Suppressor macrophage (primary cell): Measurements from ENCODE around the gene NSL1.
A peak's percentile ranks its signal among the peaks of the same experiment; 100 is the strongest.
"Not testable (repeated sequence)": the region's sequence is repeated elsewhere in the genome, so short reads cannot be mapped to it uniquely, and the experiment has no call there.

Experiments used
- DNase-seq, 4 experiments: peaks; one replicate each; pipeline ENCODE4 v3.0.0-alpha.2; 2020 to 2022

Gene NSL1

GRCh38 chr1:212746546-212746945 lies 45.0 kb downstream of the NSL1 start:
- DNase-seq: no peak

DNA sequence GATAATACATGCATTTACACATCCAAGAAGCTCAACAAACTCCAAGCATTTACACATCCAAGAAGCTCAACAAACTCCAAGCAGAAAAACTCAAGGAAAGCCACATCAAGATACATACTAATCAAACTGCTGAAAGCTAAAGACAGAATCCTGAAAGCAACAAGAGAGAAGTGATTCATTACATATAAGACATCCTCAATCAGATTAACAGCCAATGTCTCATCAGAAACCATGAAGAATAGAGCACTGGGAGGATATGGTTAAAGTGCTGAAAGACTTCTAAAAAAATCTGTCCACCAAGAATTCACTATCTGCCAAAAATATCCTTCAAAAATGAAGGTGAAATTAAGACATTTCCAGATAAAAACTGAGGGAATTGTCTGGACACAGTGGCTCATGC lies 46.3 kb downstream of the NSL1 start:
- DNase-seq: no peak

- no peak for DNase-seq
These were observed 47.6 kb downstream of the NSL1 start for GRCh38 chr1:212743901-212744475.

- no peak for DNase-seq
These were observed 53.2 kb downstream of the NSL1 start for GRCh38 chr1:212738330-212738729.

- no peak for DNase-seq
These were observed 54.0 kb downstream of the NSL1 start for GRCh38 chr1:212737559-212737958.

- no peak for DNase-seq
These were observed 58.5 kb downstream of the NSL1 start for GRCh38 chr1:212733109-212733508.

DNA sequence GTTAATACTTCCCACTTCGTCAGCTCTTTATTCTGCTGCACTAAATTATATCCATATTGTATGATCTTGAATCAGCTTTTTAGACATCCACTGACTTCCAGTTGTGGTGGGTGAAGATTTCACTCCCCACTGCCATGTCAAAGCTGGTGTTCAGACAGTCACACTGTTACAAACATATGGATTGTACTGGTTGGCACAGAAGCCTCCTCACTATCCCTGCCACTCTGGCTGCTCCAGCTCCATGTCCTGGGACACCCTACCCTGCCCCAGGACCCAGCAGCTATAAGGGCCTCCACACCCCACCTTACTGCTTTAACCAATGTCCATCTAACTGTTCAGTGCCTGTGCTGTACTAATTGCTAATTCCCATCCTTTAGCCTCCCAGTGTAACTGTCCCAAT lies 59.9 kb downstream of the NSL1 start:
- DNase-seq: no peak

DNA sequence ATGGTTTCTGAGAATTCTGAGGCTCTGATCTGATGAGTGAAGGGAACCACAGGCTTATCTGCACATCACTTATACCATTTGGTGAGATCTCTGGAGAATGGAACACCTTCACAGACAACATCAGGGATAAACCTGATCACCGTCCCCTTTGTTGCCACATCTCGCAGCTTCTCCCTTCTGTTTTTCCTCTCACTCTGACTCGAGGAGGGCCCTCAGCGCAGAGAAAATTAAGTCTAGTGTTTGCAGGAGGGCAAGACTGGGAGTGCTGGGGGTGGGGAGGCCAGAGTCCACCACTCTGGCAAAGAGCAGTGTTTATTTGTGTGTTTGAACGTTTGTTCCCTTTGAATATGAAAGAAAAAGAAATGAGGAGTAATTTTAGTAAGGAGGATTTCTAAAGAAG lies 63.0 kb downstream of the NSL1 start:
- no peak for DNase-seq

DNA sequence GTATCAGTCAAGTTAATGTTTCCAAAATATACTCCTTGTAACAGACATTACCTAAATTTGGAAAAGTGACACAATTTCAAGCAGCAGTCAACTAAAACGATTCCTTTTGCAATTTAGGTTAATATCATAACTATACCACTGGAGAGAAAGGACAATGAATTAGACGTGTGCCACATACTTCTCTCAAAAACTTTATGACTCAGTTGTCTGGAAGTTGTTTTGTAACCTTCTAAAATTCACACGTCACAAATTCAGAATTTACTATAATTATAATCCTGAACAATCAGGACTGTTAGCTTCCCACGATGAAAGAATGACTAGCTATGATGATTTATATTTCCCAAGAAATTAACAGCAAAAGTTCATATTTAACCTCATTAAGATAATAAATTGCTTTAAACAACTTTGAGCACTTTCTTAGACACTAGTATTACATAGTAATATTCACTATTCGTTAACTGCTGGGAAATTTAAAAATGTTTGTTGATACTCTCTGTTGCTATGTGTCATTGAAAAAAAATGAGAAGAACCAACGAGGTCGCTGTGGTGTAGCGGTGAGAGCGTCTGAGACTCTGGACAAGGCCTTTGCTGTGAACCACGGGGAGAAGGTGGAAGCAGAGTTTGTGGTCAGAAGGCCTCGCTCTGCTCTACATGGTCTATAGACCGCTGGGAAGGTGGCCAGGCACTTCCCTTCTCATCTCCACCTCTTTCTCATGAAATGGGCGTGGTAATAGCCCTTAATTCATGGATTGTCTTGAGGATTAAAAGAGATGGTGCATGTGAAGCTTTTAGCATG lies 64.0 kb downstream of the NSL1 start:
- DNase-seq: peak in 1 of 4 experiments; percentile 8

DNA sequence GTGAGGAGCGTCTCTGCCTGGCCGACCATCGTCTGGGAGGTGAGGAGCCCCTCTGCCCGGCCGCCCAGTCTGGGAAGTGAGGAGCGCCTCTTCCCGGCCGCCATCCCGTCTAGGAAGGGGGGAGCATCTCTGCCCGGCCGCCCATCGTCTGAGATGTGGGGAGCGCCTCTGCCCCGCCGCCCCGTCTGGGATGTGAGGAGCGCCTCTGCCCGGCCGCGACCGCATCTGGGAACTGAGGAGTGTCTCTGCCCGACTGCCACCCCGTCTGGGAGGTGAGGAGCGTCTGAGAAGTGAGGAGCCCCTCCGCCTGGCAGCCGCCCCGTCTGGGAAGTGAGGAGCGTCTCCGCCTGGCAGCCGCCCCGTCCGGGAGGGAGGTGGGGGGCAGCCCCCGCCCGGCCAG lies 66.9 kb downstream of the NSL1 start:
- not testable (repeated sequence) for DNase-seq

GRCh38 chr1:212722270-212722957 lies 69.2 kb downstream of the NSL1 start:
- DNase-seq: no peak

GRCh38 chr1:212721388-212722247 lies 70.0 kb downstream of the NSL1 start:
- no peak for DNase-seq

DNA sequence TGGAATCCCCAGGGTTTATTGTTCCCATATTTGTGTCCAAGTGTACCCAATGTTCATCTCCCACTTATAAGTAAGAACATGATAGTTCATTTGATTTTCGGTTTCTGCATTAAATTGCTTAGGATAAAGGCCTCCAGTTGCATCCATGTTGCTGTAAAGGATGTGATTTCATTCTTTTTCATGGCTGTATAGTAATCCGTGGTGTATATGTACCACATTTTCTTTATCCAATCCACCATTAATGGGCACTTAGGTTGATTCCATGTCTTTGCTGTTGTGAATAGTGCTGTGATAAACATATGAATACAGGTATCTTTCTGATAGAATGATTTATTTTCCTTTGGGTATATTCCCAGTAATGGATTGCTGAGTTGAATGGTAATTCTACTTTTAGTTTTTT lies 71.9 kb downstream of the NSL1 start:
- no peak for DNase-seq

DNA sequence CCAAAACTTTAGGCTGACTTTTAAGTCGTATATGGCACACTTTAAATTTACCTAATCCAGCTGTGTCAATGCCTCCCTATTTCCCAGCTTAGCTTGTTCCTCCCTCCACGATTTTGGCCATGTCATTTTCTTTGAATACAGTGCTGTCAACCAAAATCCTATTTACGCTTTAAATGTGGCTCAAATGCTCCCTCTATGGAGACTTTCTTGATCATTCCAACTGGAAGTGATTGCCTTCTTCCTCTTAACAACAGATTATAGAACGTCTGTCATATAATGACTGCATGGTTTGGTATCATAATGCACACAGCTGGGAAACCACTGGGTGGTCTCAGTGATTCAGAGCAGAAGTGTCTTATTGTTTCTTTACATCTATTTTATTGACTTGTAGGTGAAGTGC lies 73.1 kb downstream of the NSL1 start:
- peak; percentile 26 to 58 (median 46) for DNase-seq

- no peak for DNase-seq
These were observed 75.4 kb downstream of the NSL1 start for GRCh38 chr1:212716161-212716560.

DNA sequence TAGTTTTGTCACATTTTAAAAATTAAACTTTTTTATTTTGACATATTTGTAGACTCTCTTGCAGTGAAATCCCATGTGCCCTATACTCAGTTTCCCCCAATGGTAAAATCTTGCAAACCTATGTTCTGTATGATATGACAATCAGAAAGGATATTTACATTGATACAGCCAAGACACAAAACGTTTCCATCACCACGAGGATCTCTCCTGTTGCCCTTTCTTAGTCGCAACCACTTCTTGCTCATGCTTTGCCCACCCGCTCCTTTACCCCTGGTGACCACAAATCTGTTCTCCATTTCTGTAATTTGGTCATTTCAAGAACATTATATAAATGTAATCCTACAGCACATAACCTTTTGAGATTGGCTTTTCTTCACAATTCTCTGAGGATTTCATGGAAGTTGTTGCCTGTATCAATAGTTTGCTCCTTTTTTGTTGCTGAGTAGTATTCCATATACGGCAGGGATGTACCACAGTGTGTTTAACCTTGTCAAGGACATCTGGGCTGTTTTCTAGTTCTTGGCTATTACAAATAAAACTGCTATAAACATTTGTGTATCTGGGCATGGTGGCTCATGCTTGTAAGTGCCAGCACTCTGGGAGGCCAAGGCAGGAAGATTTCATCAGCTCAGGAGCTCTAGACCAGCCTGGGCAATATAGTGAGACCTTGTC lies 78.0 kb downstream of the NSL1 start:
- no peak for DNase-seq

GRCh38 chr1:212712451-212713303 lies 78.9 kb downstream of the NSL1 start:
- no peak for DNase-seq

DNA sequence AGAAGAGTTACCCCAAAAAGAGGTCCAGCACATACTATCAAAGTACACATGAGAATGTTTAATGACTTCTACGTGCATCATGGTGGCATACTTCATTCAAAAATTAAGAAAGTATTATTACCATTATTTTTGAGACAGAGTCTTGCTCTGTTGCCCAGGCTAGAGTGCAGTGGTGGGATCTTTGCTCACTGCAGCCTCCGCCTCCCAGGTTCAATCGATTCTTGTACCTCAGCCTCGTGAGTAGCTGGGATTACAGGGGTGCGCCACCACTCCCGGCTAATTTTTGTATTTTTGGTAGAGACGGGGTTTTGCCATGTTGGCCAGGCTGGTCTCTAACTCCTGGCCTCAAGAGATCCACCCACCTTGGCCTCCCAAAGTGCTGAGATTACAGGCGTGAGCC lies 79.6 kb downstream of the NSL1 start:
- not testable (repeated sequence) for DNase-seq

GRCh38 chr1:212710566-212710965 lies 81.0 kb downstream of the NSL1 start:
- peak in 2 of 4 experiments; percentile 19 to 22 for DNase-seq

DNA sequence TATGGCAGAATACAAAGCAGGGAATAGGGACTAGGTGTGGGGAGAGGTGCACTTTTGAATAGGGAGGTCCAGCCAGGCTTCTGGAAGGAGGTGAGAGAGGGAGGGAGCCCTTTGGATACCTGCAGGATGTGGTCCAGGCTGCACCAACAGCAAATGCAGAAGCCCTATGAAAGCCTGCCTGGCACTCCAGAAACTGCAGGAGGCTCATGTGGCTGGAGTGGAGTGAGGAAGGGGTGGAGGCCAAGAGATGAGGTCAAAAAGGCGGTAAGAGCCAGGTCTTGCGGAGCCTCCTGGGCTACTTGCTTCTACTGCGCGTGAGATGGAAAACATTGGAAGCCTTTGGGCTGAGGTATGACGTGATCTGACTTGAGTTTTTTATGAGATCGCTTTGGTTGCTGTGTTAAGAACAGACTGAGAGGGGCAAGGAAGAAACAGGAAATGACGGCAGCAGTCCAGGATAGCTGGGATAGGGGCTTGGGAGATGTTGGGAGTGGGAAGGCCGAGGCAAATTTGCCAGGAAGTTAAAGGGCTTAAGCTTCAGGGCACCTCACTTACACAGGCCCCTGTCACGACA lies 87.5 kb downstream of the NSL1 start:
- no peak for DNase-seq

DNA sequence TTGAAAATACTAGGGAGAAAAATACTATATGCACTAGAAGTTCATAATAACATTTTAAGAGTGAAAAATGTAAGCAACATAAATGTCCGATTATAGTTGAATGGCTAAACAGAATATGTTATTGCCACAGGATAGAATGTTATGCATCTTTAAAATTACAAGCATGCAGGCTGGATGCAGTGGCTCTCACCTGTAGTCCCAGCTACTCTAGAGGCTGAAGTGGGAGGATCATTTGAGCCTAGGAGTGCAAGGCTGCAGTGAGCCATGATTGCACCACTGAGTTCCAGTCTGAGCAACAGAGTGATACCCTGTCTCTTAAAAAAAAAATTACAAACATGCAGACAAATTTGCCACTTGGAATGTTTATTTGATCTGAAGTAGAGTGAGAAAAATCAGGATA lies 88.9 kb downstream of the NSL1 start:
- no peak for DNase-seq
